ENCODE results near the gene S100A9.

GRCh38 chr1:153322568-153322967, 35.1 kb upstream of the S100A9 start:
- TF ChIP-seq EP300 (IDR thresholded peaks at IDR 0.05; ENCODE audit: borderline replicate concordance) (no peak), YY1 (IDR thresholded peaks at IDR 0.05; ENCODE audit: low read depth) (no peak), FOXM1 (IDR thresholded peaks at IDR 0.05; ENCODE audit: borderline replicate concordance, low read depth) (no peak), NFIC (IDR thresholded peaks at IDR 0.05) (no peak), MAX (IDR thresholded peaks at IDR 0.05) (no peak), REST (IDR thresholded peaks at IDR 0.05; ENCODE audit: low read depth) (no peak), RAD21 (IDR thresholded peaks at IDR 0.05; ENCODE audit: low read depth) (no peak), CEBPB (IDR thresholded peaks at IDR 0.05) (no peak), EGR1 (IDR thresholded peaks at IDR 0.05) (no peak)
